C4-2B (cell line): ENCODE results near the gene LDLRAP1.

Experiments
- H3K27ac ChIP-seq: fragments of 450-650 bp; 2 replicates; pipeline ENCODE4 v1.5.1; 2017
- ZFX ChIP-seq: fragments of 450-650 bp; IDR thresholded peaks from 2 replicates; pipeline ENCODE4 v1.6.1; 2017
- TF ChIP-seq, protein P1 (sequence below): fragments of 450-650 bp; conservative IDR thresholded peaks from 2 replicates; pipeline ENCODE4 v1.5.1; 2017; ENCODE audit warnings: mild to moderate bottlenecking

LDLRAP1 gene

DNA sequence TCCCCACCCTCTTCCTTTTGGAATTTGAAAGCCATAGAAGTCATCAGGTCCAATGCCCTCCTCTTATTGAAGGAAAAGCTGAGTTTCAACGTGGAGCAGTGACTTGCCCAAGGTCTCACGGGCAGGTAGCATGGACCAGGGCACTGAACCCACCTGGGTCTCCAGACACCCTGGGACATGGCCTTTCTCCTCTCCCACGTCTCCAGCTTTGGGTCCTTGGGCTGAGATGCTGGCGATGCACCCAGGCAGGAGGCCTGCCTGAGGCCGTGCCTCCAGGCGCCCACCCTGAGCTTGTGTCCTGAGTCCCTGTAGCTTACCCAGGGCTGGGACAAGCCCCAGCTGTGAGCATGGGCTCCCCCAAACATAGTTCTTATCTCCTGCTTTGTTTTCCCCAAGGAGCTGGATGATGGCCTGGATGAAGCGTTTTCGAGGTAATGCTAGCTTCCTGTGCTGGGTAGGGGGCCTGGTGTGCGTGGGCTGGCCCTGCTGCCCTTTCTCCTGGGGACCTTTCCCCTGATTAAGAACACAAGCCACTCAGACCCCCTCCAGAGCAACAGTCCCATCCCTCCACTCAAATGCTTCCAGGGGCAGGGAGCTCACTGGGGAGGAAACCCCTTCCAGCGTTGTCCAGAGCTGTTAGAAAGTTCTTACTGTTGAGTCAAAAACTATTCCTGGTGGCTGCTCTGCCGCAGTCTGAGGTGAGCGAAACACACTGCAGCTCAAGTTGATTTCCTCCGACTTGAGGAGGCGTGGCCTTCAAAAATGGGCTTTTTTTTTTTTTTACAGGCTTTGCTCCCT lies 21.6 kb downstream of the LDLRAP1 start:
- TF ChIP-seq, protein P1, sequence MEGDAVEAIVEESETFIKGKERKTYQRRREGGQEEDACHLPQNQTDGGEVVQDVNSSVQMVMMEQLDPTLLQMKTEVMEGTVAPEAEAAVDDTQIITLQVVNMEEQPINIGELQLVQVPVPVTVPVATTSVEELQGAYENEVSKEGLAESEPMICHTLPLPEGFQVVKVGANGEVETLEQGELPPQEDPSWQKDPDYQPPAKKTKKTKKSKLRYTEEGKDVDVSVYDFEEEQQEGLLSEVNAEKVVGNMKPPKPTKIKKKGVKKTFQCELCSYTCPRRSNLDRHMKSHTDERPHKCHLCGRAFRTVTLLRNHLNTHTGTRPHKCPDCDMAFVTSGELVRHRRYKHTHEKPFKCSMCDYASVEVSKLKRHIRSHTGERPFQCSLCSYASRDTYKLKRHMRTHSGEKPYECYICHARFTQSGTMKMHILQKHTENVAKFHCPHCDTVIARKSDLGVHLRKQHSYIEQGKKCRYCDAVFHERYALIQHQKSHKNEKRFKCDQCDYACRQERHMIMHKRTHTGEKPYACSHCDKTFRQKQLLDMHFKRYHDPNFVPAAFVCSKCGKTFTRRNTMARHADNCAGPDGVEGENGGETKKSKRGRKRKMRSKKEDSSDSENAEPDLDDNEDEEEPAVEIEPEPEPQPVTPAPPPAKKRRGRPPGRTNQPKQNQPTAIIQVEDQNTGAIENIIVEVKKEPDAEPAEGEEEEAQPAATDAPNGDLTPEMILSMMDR, result no peak
- no peak for TF ChIP-seq ZFX
- H3K27ac ChIP-seq, result peak overlapping the region; percentile 84; the same call in 1 of the 2 replicates

DNA sequence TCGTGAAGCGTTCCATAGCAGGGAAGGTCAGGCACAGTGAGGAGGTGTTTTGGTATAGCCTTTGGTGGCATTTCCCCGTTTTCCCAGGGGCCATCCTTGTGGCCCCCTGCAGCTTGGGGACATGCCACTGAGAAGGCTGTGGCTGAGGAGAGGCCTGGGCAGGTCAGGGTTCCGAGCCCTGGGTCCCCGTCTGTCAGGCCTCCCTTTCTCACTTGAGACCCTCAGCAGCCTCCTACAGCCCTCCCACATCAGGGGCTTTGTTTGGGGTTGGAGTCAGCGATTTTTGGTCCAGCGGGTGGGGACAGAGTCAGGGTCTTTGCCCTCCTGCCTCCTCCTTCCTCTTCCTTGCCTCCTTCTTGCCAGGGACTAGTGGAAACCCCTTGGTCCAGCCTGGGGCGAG lies 22.2 kb downstream of the LDLRAP1 start:
- H3K27ac ChIP-seq, result peak overlapping the region; percentile 84
- TF ChIP-seq ZFX, result no peak
- TF ChIP-seq, protein P1, result no peak

DNA sequence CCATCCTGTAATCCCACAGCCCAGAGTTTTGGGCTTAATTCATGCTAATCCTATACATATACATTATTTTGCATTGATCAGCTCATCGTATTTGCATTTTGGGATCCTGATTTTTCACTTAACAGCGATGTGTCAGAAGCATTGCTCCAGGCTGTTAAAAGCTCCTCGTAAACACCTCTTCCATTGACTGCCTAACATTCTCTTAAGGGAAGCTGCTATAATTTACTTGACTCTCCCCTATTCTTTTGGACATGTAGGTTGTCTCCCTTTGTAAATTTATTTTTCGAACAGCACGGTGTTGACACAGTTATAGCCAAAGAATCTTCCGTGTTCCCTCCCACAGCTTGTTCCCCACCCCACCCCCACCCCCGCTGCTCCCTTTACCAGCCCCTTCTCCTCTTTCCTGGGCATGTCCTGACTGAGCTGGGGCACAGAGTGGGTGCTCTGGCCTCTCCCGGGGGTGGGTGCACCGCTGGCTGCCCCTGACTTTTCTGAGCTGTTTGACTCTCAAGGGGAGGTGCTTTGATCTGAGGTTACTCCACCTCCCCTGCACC lies 22.8 kb downstream of the LDLRAP1 start:
- TF ChIP-seq, protein P1, result no peak
- no peak for TF ChIP-seq ZFX
- H3K27ac ChIP-seq, result peak overlapping the region; percentile 84

DNA sequence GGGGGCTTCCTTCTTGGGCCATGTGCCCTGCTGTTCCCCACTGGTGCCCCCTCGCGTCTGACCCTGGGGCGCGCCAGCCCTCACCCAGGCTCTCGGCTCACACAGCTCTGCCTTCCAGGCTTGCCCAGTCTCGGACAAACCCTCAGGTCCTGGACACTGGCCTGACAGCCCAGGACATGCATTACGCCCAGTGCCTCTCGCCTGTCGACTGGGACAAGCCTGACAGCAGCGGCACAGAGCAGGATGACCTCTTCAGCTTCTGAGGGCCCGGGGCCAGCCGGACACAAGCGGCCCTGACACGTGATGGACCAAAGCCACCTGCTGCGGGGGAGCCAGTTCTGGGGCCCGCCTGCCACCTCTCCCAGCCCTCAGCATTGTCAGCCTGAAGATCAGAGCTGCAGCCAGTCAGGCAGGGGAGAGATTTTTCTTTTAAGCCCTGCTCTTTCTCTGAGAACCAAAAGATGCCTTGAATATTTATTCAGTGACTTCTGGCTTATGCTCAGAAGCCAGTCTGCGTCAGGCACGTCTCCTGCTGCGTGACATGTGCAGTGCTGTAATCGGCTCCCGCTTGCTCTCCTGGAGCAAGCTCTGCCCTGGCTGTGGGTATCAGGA lies 23.4 kb downstream of the LDLRAP1 start:
- TF ChIP-seq ZFX, result no peak
- TF ChIP-seq, protein P1, result no peak
- peak overlapping the region; percentile 84 for H3K27ac ChIP-seq

DNA sequence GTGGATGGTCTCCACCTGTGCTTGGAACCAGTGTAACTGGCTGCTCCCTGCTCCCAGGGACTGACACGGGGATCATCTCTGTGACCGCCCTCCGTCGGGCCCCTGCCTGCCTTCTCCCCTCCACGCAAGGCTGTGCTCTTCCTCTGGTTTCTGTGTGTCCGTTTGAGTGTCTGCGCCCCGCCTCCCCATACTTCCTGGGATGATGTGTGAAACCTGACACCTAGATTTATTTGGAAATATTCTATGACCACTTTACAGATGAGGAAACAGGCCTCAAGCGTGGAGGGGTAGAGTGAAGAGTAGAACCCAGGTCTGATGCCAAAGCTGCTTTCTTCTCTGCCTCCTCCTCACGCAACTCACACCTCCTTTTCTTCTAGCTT lies 24.3 kb downstream of the LDLRAP1 start:
- TF ChIP-seq, protein P1, result no peak
- TF ChIP-seq ZFX, result no peak

DNA sequence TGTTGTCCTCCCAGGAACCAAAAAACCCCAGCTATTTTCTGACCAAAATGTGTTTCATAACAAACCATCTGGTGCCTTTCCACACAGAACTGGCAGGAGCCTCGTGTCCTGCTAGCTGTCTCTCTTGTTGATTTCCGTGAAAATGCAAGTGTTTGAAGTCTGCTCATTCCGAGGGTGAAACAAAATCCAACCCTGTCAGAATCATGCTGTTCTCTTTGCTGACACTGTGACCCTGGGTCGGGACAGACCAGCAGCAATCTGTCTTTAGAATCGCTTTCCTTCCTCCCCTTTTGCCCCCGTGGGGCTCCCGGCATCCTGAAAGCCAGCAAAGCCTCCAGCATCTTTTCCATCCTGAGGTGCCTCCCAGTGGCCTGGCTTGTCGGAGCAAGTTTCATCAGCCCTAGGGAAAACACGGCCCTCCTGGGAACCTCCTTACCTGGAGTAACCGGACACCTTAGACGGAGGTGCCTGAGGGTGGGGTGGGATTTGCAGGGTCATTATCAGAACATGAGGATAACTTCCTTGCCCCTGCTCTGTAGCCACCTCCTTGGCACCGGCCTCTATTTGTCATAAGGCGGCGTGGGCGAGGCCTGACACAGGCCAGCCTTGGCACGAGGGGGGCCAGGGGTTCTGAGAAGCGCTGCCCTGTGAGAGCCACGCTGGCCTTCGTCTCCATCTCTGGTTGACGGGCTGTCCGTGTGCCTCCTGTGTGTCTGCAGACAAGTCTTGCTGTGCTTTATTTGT lies 24.9 kb downstream of the LDLRAP1 start:
- peak overlapping the region; percentile 84 for H3K27ac ChIP-seq
- TF ChIP-seq, protein P1, result peak; percentile 28
- no peak for TF ChIP-seq ZFX

More for the DNA sequence above, 24.3 kb downstream of the LDLRAP1 start:
- peak overlapping the region; percentile 84 for H3K27ac ChIP-seq
